Ectodermal cell (in vitro differentiated cells): Measurements from ENCODE around the gene CEP112.

Experiments
- H3K27ac ChIP-seq: 2 replicates; pipeline ENCODE4 v1.7.0; 2013; ENCODE audit warnings: mild to moderate bottlenecking, low read depth, low read length; ENCODE audit not compliant: insufficient read depth, poor library complexity, severe bottlenecking
- H3K27me3 ChIP-seq: 2 replicates; pipeline ENCODE4 v1.7.0; 2013; ENCODE audit warnings: mild to moderate bottlenecking, low read length; ENCODE audit not compliant: insufficient read depth, control insufficient read depth, poor library complexity, severe bottlenecking
- H3K36me3 ChIP-seq: one replicate; pipeline ENCODE4 v1.7.0; 2013; ENCODE audit warnings: low read length; ENCODE audit not compliant: control insufficient read depth, insufficient read depth
- H3K4me1 ChIP-seq: one replicate; pipeline ENCODE4 v1.7.0; 2013; ENCODE audit warnings: low read length; ENCODE audit not compliant: control insufficient read depth, insufficient read depth
- H3K4me3 ChIP-seq: 2 replicates; pipeline ENCODE4 v1.7.0; 2013; ENCODE audit warnings: low read depth, low read length, control low read depth; ENCODE audit not compliant: insufficient read depth
- H3K9me3 ChIP-seq: 2 replicates; pipeline ENCODE4 v1.7.0; 2013; ENCODE audit warnings: mild to moderate bottlenecking, low read length, moderate library complexity; ENCODE audit not compliant: control insufficient read depth
- WGBS, 2 experiments: methylation state at CpG; one replicate each; pipeline ENCODE4 v1.1.7; 2013; ENCODE audit warnings: missing lambda C conversion rate in 2 of 2; 5-methylcytosine and 5-hydroxymethylcytosine counted together

CEP112 gene

DNA sequence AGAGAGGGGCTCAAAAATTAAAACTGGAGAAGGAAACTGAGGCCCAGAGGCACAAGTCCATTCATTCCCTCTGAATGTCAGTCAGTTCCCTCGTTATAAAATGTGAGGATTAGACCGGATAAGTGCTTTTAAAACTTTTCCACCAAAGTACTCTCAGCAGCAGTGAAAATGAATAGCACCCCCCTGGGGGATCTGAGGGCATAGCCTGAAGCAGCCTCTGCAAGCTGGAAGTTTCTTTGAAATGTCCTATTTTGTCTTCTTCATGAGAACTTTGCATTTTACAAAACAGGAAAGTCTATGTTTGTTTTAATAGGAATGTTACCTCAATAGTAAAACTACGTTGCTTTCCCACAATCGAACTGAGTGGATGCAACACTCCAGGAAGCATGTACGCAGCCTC is 273.0 kb downstream of the CEP112 start:
- H3K4me3 ChIP-seq = no peak overlapping the region
- H3K27ac ChIP-seq = no peak overlapping the region
- no peaks in the 10 kb centered on the region for H3K27me3 ChIP-seq
- no peaks in the 10 kb centered on the region for H3K4me1 ChIP-seq
- WGBS, 2 experiments = 50 to 51% methylated on average over 5 of the region's 5 CpGs
- no peaks in the 10 kb centered on the region for H3K36me3 ChIP-seq
- no peaks in the 10 kb centered on the region for H3K9me3 ChIP-seq

DNA sequence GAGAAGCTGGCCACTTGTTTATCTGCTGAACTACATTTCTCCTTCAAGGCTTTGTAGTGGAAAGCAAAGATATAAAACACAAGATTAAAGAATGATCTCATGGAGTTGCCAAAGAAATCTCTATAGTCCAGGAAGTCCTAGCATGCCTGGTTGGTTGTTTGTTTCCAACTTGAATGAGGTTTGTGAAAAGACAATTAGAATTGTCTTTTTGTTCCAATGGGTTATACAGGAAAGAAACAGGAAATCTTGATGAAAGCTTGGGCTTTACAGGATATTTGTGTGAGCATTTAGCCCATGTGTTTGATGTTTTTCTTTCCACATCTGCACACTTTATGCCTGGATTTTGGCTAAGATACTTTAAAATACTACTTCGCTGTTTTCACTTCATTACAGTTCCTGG is 273.4 kb downstream of the CEP112 start:
- Histone ChIP-seq H3K4me1 (no peaks in the 10 kb centered on the region), H3K4me3 (no peak overlapping the region), H3K27ac (no peak overlapping the region), H3K9me3 (no peaks in the 10 kb centered on the region), H3K36me3 (no peaks in the 10 kb centered on the region), H3K27me3 (no peaks in the 10 kb centered on the region)
- 89 to 100% methylated on average over 1 of the region's 1 CpG for WGBS, 2 experiments

DNA sequence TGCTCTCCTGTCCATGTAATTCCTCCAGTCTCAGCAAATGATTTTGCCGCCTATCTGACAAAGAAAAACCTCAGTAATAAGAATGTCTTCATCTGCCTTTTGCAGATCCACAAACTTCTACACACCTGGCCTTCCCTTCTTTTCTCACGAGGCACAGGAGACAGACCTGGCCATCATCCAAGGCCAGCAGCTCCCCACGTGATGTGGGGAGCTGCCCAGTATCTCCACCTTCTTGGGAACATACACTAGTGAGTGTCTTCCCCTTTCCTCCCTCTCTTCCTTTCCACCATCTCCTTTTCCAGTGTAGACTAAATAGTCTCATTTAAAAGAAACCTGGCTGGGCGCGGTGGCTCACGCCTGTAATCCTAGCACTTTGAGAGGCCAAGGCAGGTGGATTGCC is 274.4 kb downstream of the CEP112 start:
- Histone ChIP-seq H3K9me3 (no peaks in the 10 kb centered on the region), H3K4me3 (no peak overlapping the region), H3K36me3 (no peaks in the 10 kb centered on the region), H3K27ac (no peak overlapping the region), H3K4me1 (no peaks in the 10 kb centered on the region), H3K27me3 (no peaks in the 10 kb centered on the region)
- WGBS, 2 experiments = 90 to 91% methylated on average over 6 of the region's 6 CpGs

DNA sequence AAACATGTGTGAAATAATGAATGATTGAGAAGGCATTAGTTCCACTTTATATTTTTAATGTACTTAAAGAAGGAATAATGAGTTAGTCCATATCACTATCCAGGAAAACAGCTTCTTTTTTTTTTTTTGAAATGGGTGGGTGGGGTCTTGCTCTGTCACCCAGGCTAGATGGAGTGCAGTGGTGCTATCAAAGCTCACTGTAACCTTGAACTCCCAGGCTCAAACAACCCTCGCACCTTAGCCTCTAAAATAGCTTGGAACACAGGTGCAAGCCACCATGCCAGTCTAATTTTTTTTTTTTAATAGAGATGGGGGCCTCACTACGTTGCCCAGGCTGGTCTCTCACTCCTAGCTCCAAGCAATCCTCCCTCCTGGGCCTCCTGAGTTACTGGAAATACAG is 275.5 kb downstream of the CEP112 start:
- Histone ChIP-seq H3K27ac (no peak overlapping the region), H3K4me3 (no peak overlapping the region), H3K27me3 (no peaks in the 10 kb centered on the region), H3K4me1 (no peaks in the 10 kb centered on the region), H3K36me3 (no peaks in the 10 kb centered on the region), H3K9me3 (no peaks in the 10 kb centered on the region)
- WGBS, 2 experiments = 91 to 93% methylated on average over 2 of the region's 2 CpGs

DNA sequence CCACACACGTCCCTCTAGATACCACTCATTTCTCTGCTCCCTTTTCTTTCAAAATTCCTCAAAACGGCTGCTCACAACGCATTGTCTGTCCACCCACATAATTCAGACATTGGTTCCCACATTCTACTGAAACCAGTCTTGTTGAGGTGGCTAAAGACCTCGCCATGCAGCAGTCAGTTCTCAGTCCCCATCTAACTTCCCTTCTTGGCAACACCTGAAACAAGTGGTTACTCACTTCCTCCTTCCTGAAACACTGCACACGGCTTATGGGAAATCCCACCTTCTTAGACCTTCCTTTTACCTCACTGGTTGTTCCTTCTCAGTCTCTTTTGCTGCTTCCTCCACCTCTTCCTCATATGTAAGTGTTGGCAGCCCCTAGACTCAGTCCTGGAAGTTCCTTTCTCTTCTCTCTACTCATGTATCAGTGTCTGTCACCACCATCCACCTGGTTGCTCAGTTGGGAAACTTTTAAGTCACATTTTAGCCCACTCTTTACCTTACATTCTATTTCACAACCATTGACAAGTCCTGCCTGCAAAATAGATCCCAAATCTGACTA is 277.1 kb downstream of the CEP112 start:
- H3K4me3 ChIP-seq = no peak overlapping the region
- 92 to 93% methylated on average over 5 of the region's 5 CpGs for WGBS, 2 experiments

DNA sequence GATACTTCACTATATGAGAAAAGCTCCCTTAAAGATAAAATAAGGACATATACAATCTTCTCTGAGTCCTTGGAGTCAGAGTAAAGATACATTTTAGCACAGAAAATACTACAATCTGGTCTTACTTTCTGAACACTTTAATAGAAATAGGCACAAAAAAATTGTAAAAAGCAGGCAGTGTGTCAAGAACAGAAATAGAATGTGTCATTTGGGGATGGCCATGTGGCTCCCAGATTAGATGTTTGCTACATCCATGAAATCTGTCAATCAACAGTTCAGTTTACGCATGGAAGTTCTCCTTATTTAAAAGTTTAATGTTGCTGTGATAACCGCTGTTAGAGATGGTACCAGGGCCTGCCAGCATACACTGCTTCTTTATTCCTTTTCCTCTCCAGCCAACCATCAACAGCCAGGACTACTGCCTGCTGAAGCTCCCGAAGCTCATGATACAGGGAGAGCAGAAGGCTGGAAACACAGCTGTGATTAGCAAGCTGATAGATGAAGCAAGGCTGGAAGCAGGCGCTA is 278.5 kb downstream of the CEP112 start:
- Histone ChIP-seq H3K9me3 (no peaks in the 10 kb centered on the region), H3K4me3 (no peak overlapping the region), H3K36me3 (no peaks in the 10 kb centered on the region), H3K27ac (no peak overlapping the region), H3K27me3 (no peaks in the 10 kb centered on the region), H3K4me1 (no peaks in the 10 kb centered on the region)
- WGBS, 2 experiments = 97 to 99% methylated on average over 4 of the region's 4 CpGs

More for the DNA sequence above, 277.1 kb downstream of the CEP112 start:
- Histone ChIP-seq H3K9me3 (no peaks in the 10 kb centered on the region), H3K27ac (no peak overlapping the region), H3K27me3 (no peaks in the 10 kb centered on the region), H3K4me1 (no peaks in the 10 kb centered on the region), H3K36me3 (no peaks in the 10 kb centered on the region)

DNA sequence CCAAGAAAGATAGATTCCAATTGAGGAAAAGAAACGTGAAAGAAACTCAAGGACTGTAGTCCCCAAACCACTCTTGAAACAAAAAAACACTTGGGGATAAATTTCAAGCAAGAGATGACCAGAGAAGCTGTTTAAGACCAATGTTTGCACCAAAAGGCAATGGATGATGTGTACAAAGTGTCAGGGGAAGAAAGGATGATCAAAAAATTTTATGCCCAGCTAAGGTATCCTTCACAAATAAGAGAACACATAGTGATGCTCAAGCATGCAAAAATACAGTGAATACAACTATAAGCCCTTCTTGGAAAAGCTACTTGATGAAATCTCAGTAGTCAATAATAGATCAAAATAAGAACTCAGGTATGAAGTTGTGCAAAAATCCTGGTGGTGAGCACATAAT is 281.1 kb downstream of the CEP112 start:
- Histone ChIP-seq H3K27me3 (no peaks in the 10 kb centered on the region), H3K27ac (no peak overlapping the region), H3K9me3 (no peaks in the 10 kb centered on the region), H3K4me3 (no peak overlapping the region), H3K4me1 (no peaks in the 10 kb centered on the region), H3K36me3 (no peaks in the 10 kb centered on the region)
- WGBS, 2 experiments = 86 to 96% methylated on average over 1 of the region's 1 CpG

DNA sequence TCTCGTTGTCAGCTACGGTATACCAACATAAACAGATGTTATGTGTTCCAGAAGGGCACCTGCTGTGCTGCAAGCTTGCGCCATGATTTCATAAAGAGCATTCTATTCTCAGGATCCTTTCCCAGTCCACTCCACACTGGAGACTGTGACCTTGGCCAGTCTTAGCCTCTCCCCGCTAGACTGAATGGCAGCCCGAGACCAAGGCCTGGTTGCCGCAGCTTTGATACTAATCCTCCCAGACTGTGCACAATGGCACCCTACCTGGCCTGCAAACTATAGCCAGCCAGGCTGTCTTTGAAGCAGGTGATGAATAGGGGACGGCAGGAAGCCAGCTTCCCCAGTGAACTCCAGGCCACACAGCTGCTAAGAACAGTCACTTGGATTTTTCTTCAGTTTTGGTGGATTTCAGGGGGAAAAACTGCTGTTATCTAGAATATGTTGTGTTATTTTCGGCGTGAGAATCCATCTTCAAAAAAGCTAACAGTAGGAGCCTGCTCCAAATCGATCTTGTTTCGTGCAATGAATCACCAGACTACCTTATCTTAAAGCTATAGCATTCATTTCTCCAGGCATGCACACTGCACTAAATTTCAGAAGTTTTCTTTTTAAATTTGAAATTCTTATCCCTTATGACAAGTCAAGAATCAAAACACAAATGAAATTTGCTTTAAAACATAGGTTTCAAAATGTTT is 289.0 kb downstream of the CEP112 start:
- Histone ChIP-seq H3K27ac (no peak overlapping the region), H3K9me3 (no peaks in the 10 kb centered on the region), H3K4me1 (peaks cover 7% of the 10 kb centered on the region), H3K4me3 (no peak overlapping the region), H3K27me3 (no peaks in the 10 kb centered on the region), H3K36me3 (no peaks in the 10 kb centered on the region)
- 43 to 48% methylated on average over 11 of the region's 11 CpGs for WGBS, 2 experiments

DNA sequence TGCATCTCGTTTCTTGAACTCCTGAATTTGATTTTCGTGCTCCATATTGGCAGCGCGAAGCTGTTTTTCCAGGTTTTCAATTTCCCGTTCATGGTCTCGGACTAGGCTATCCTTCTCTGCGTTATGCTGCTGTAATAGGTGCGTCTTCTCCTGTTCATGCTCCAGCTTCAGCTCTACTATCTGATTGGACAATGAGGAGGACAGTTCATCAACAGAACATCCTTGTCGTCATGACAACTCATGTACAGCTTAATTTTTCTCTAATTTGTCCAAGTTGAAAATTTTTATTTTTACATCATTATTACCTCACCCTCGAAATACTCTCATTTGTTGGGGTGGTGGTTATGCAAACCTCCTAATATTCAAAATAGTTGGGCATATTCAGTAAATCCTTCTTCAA is 289.8 kb downstream of the CEP112 start:
- Histone ChIP-seq H3K27me3 (no peaks in the 10 kb centered on the region), H3K4me1 (peaks cover 7% of the 10 kb centered on the region), H3K4me3 (no peak overlapping the region), H3K36me3 (no peaks in the 10 kb centered on the region), H3K27ac (no peak overlapping the region), H3K9me3 (no peaks in the 10 kb centered on the region)
- WGBS, 2 experiments = 93 to 94% methylated on average over 9 to 10 of the region's 10 CpGs

DNA sequence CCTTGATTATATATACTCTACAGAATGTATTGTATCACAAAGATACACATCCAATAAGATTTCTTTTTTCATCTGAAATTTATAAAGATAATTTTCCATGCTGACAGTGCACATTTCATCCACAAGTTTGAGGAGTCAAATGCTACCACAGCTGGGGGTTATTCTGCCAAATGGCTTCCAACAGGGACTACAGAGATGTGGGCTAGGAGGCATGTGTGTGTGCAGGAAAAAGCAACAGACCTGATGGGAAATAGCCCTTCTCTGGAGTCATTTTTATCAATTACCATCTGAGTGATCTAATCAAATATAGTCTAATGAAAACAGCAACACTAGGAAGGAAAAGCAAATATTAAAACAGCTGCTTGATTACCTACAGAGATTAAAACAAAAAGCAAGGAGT is 290.5 kb downstream of the CEP112 start:
- H3K4me1 ChIP-seq = peaks cover 7% of the 10 kb centered on the region
- H3K36me3 ChIP-seq = no peaks in the 10 kb centered on the region
- no peak overlapping the region for H3K27ac ChIP-seq
- H3K27me3 ChIP-seq = no peaks in the 10 kb centered on the region
- no peak overlapping the region for H3K4me3 ChIP-seq
- no peaks in the 10 kb centered on the region for H3K9me3 ChIP-seq
